H1 (cell line): ENCODE measurements around the gene DDX31. TPM values are rescaled to one million over a fixed set of nuclear protein-coding genes. Genes with fewer than 3 reads are reported as not detected.

Source experiments
- CTCF ChIA-PET: fragments of 300-600 bp; sonication (Branson Sonifier 250); formaldehyde crosslinking; loops from one replicate; lab custom pipeline; 2021; ENCODE audit not compliant: partially characterized antibody; lab: Charles Lee
- POLR2A ChIA-PET: fragments of 300-600 bp; sonication (Branson Sonifier 250); formaldehyde crosslinking; loops from one replicate; lab custom pipeline; 2021; ENCODE audit warnings: inconsistent platforms; ENCODE audit not compliant: partially characterized antibody; lab: Charles Lee
- DNase-seq, 2 experiments: peaks; one replicate each; pipeline versions ENCODE4 v3.0.0 to v3.0.0-alpha.2; 2010 to 2022; ENCODE audit warnings: low spot score in 2 of 2, low read depth in 1 of 2, mixed read lengths in 1 of 2
- FAIRE-seq: peaks from 2 replicates; lab custom pipeline; 2011; peaks lifted over from hg19 to GRCh38; lab: Jason Lieb, UNC
- H2AFZ ChIP-seq: 2 replicates; pipeline ENCODE4 v1.8.1; 2012; ENCODE audit warnings: low read length, inconsistent platforms
- H2AK5ac ChIP-seq: 2 replicates; pipeline ENCODE4 v1.6.1; 2013; ENCODE audit warnings: low read depth, low read length
- H2BK120ac ChIP-seq: replicated peaks from 2 replicates; pipeline ENCODE3; 2013; ENCODE audit warnings: low read depth, low read length, inconsistent platforms
- H2BK12ac ChIP-seq: 2 replicates; pipeline ENCODE4 v1.6.1; 2013; ENCODE audit warnings: low read depth, low read length
- H2BK15ac ChIP-seq: 2 replicates; pipeline ENCODE4 v1.6.1; 2013; ENCODE audit warnings: low read length
- H2BK20ac ChIP-seq: 2 replicates; pipeline ENCODE4 v1.6.1; 2013; ENCODE audit warnings: low read length
- H2BK5ac ChIP-seq: 2 replicates; pipeline ENCODE4 v1.6.1; 2013; ENCODE audit warnings: low read depth, low read length
- H3K14ac ChIP-seq: 2 replicates; pipeline ENCODE4 v1.6.1; 2013; ENCODE audit warnings: inconsistent platforms; ENCODE audit not compliant: insufficient read length
- H3K18ac ChIP-seq: 2 replicates; pipeline ENCODE4 v1.6.1; 2013; ENCODE audit warnings: low read length; ENCODE audit errors: extremely low read depth
- H3K23ac ChIP-seq: 2 replicates; pipeline ENCODE4 v1.6.1; 2013; ENCODE audit warnings: inconsistent platforms; ENCODE audit not compliant: insufficient read length
- H3K23me2 ChIP-seq: 2 replicates; pipeline ENCODE4 v1.6.1; 2013; ENCODE audit warnings: low read depth, low read length
- H3K27ac ChIP-seq: 2 replicates; pipeline ENCODE4 v1.6.1; 2011; ENCODE audit warnings: low read depth, low read length, inconsistent platforms
- H3K27me3 ChIP-seq, 4 experiments: replicated peaks in 1 of 4; 1 replicate in 1 of 4; 2 replicates in 3 of 4; pipeline versions ENCODE4 v1.6.1 to v1.8.1; 2011 to 2013; ENCODE audit warnings: low read length in 3 of 4, mild to moderate bottlenecking in 3 of 4, inconsistent platforms in 2 of 4, mixed read lengths in 2 of 4, moderate library complexity in 1 of 4; ENCODE audit not compliant: control insufficient read depth in 3 of 4, insufficient read depth in 3 of 4; ENCODE audit errors: extremely low read depth in 1 of 4
- H3K36me3 ChIP-seq, 4 experiments: 2 replicates each; pipeline versions ENCODE4 v1.6.1 to v1.8.1; 2011 to 2013; ENCODE audit warnings: mild to moderate bottlenecking in 4 of 4, low read length in 3 of 4, moderate library complexity in 2 of 4, control low read depth in 1 of 4, inconsistent platforms in 1 of 4; ENCODE audit not compliant: insufficient read depth in 4 of 4, control insufficient read depth in 2 of 4
- H3K4ac ChIP-seq: replicated peaks from 2 replicates; pipeline ENCODE3; 2013; ENCODE audit warnings: low read length, low read depth, mixed read lengths, inconsistent platforms; ENCODE audit not compliant: insufficient read length
- H3K4me1 ChIP-seq, 4 experiments: replicated peaks in 1 of 4; 1 replicate in 1 of 4; 2 replicates in 3 of 4; pipeline versions ENCODE4 v1.6.1 to v1.8.1; 2011 to 2013; ENCODE audit warnings: low read length in 3 of 4, inconsistent platforms in 2 of 4, mixed read lengths in 1 of 4; ENCODE audit not compliant: insufficient read depth in 4 of 4, control insufficient read depth in 3 of 4
- H3K4me2 ChIP-seq, 2 experiments: 2 replicates each; pipeline versions ENCODE4 v1.6.1 to v1.8.1; 2011 to 2013; ENCODE audit warnings: low read depth in 2 of 2, low read length in 2 of 2, control low read depth in 1 of 2, inconsistent platforms in 1 of 2, mild to moderate bottlenecking in 1 of 2; ENCODE audit not compliant: insufficient read depth in 1 of 2
- H3K4me3 ChIP-seq, 4 experiments: fragments of 200-600, 300-600 bp in 1 of 4; sonication (generic), shearing (Covaris generic), sonication (Bioruptor Twin) in 1 of 4; 2 replicates each; pipeline versions ENCODE4 v1.5.1 to v1.8.1; 2011 to 2016; ENCODE audit warnings: low read length in 4 of 4, low read depth in 3 of 4, control low read depth in 2 of 4, inconsistent platforms in 2 of 4, mild to moderate bottlenecking in 2 of 4, mixed read lengths in 1 of 4, moderate library complexity in 1 of 4; ENCODE audit not compliant: insufficient read depth in 2 of 4; ENCODE audit errors: extremely low read depth in 1 of 4
- H3K56ac ChIP-seq: replicated peaks from 2 replicates; pipeline ENCODE3; 2013; ENCODE audit warnings: low read depth, mild to moderate bottlenecking, mixed read lengths, low read length, inconsistent platforms; ENCODE audit not compliant: insufficient read length
- H3K79me1 ChIP-seq: 2 replicates; pipeline ENCODE4 v1.6.1; 2013; ENCODE audit warnings: low read depth, low read length, control low read depth
- H3K79me2 ChIP-seq, 2 experiments: 2 replicates each; pipeline versions ENCODE4 v1.6.1 to v1.8.1; 2012 to 2013; ENCODE audit warnings: low read length in 2 of 2, mild to moderate bottlenecking in 2 of 2, inconsistent platforms in 1 of 2; ENCODE audit not compliant: insufficient read depth in 2 of 2, control insufficient read depth in 1 of 2
- H3K9ac ChIP-seq, 4 experiments: replicated peaks in 1 of 4; 1 replicate in 1 of 4; 2 replicates in 3 of 4; pipeline versions ENCODE4 v1.6.1 to v1.8.1; 2011 to 2013; ENCODE audit warnings: low read depth in 3 of 4, low read length in 3 of 4, control low read depth in 2 of 4, mild to moderate bottlenecking in 2 of 4, moderate library complexity in 2 of 4, inconsistent platforms in 1 of 4; ENCODE audit errors: extremely low read depth in 1 of 4
- H3K9me3 ChIP-seq, 2 experiments: 2 replicates each; pipeline versions ENCODE4 v1.6.1 to v1.8.1; 2012 to 2013; ENCODE audit warnings: mild to moderate bottlenecking in 2 of 2, moderate library complexity in 2 of 2, control low read depth in 1 of 2, inconsistent platforms in 1 of 2, low read depth in 1 of 2, low read length in 1 of 2, mixed read lengths in 1 of 2; ENCODE audit not compliant: insufficient read depth in 2 of 2
- H4K20me1 ChIP-seq, 2 experiments: replicated peaks in 1 of 2; 2 replicates each; pipeline versions ENCODE3 to v1.8.1; 2011 to 2013; ENCODE audit warnings: inconsistent platforms in 2 of 2, low read length in 2 of 2, mild to moderate bottlenecking in 1 of 2; ENCODE audit not compliant: insufficient read depth in 2 of 2, control insufficient read depth in 1 of 2
- H4K5ac ChIP-seq: 2 replicates; pipeline ENCODE4 v1.6.1; 2013; ENCODE audit warnings: low read length, low read depth, mixed read lengths, inconsistent platforms; ENCODE audit not compliant: insufficient read length
- H4K8ac ChIP-seq: 2 replicates; pipeline ENCODE4 v1.8.0; 2013; ENCODE audit warnings: mild to moderate bottlenecking, moderate library complexity, low read length, inconsistent platforms; ENCODE audit not compliant: insufficient read depth; ENCODE audit errors: extremely low read depth
- H4K91ac ChIP-seq: replicated peaks from 2 replicates; pipeline ENCODE3; 2013; ENCODE audit warnings: low read length, mixed read lengths, inconsistent platforms; ENCODE audit not compliant: insufficient read length
- CTCF ChIP-seq, 3 experiments: IDR thresholded peaks; 1 replicate in 2 of 3; 2 replicates in 1 of 3; pipeline versions ENCODE4 v1.5.1 to v1.6.1; 2011; ENCODE audit warnings: low read length in 3 of 3, mild to moderate bottlenecking in 3 of 3, inconsistent platforms in 2 of 3, low read depth in 1 of 3, moderate library complexity in 1 of 3; ENCODE audit not compliant: insufficient read depth in 1 of 3; ENCODE audit errors: control extremely low read depth in 1 of 3
- HDAC2 ChIP-seq, 2 experiments: fragments of 300-600 bp in 1 of 2; sonication (generic) in 1 of 2; IDR thresholded peaks; 2 replicates each; pipeline ENCODE4 v1.6.1; 2011 to 2012; ENCODE audit warnings: low read depth in 2 of 2, low read length in 2 of 2, mild to moderate bottlenecking in 2 of 2, moderate library complexity in 2 of 2, borderline replicate concordance in 1 of 2, inconsistent platforms in 1 of 2
- POLR2AphosphoS5 ChIP-seq: IDR thresholded peaks from 2 replicates; pipeline ENCODE4 v1.6.1; 2011; ENCODE audit warnings: low read depth, low read length
- RBBP5 ChIP-seq: IDR thresholded peaks from 2 replicates; pipeline ENCODE4 v1.7.1; 2012; ENCODE audit warnings: low read depth, mild to moderate bottlenecking, inconsistent platforms, low read length, moderate library complexity, borderline replicate concordance
- WGBS, 2 experiments: shearing (Covaris generic) in 1 of 2; methylation state at CpG; one replicate each; pipeline versions ENCODE4 v1.1.6 to v1.1.7; 2013 to 2015; ENCODE audit warnings: low lambda C conversion rate in 2 of 2, mixed read lengths in 2 of 2, inconsistent platforms in 1 of 2, low coverage in 1 of 2, missing lambda C conversion rate in 1 of 2; ENCODE audit not compliant: insufficient replicate concordance in 2 of 2, insufficient coverage in 1 of 2, insufficient read length in 1 of 2; ENCODE audit errors: extremely low coverage in 1 of 2, missing lambda C conversion rate in 1 of 2; 5-methylcytosine and 5-hydroxymethylcytosine counted together
- polyA plus RNA-seq, 7 experiments: library from polyadenylated mRNA; depleted of rRNA in 3 of 7; stranded (reverse) in 5 of 7; unstranded in 2 of 7; fragments of >200 nt in 5 of 7; fragments of 200-250 nt in 2 of 7; gene quantifications; 1 replicate in 5 of 7; 2 replicates in 1 of 7; 4 replicates in 1 of 7; pipeline versions ENCODE4 v1.2.1 to v1.2.3, GENCODE V29; 2011 to 2013; ENCODE audit warnings: missing spikeins in 2 of 7, mixed read lengths in 2 of 7
- total RNA-seq: library from RNA; stranded (reverse); fragmentation: NEBNext Ultra II Directional; extraction: Animal tissue kit (Norgen Biotek cat#: 25700); gene quantifications from 2 replicates; pipeline ENCODE4 v1.2.1, GENCODE V29; 2021

DDX31 gene
- total and polyA plus RNA-seq, 2 of the 8 experiments (the other 6 are each of a cell fraction or from before 2014, with no cell fraction given), result 9.5 to 23.7 TPM

- no peaks in the 10 kb centered on the region for H3K79me2 ChIP-seq
- FAIRE-seq (no peak), DNase-seq (no peak)
- H2AFZ ChIP-seq, result no peak overlapping the region
- ChIA-PET POLR2A (interaction anchor here (0.7 kb wide), 1 partner anchor 233 kb away, joined by 3 read pairs; no protein-coding TSS in a partner anchor), CTCF (interaction anchor here (0.7 to 2.8 kb wide), 16 partner anchors 9 to 154 kb away, joined by 3 to 13 read pairs (median 4); partner anchors contain the start of gene CFAP77)
- no peak overlapping the region for H3K23ac ChIP-seq
- no peak overlapping the region for H2BK5ac ChIP-seq
- TF ChIP-seq CTCF (IDR thresholded peaks at IDR 0.05; ENCODE audit: control extremely low read depth in 1 of 3, insufficient read depth in 1 of 3, low read depth in 1 of 3, low read length in 3 of 3) (no peak), POLR2AphosphoS5 (no peak), HDAC2 (IDR thresholded peaks at IDR 0.05; ENCODE audit: borderline replicate concordance in 1 of 2, low read depth in 2 of 2, low read length in 2 of 2) (no peak), RBBP5 (no peak)
- H3K14ac ChIP-seq, result no peak overlapping the region
- no peak overlapping the region for H4K5ac ChIP-seq
- no peak overlapping the region for H3K4me2 ChIP-seq
- H3K9me3 ChIP-seq, result peaks cover 0 to 2% of the 10 kb centered on the region in 2 experiments; a peak in 1 of 4 replicates
- no peak overlapping the region for H2BK20ac ChIP-seq
- H3K27me3 ChIP-seq, result no peaks in the 10 kb centered on the region
- H3K79me1 ChIP-seq, result no peaks in the 10 kb centered on the region
- H3K4ac ChIP-seq, result no peak overlapping the region
- no peak overlapping the region for H3K9ac ChIP-seq
- H2BK120ac ChIP-seq, result no peak overlapping the region
- H4K91ac ChIP-seq, result no peak overlapping the region
- no peak overlapping the region for H3K56ac ChIP-seq
- no peak overlapping the region for H2AK5ac ChIP-seq
- H2BK15ac ChIP-seq, result no peak overlapping the region
- H3K4me3 ChIP-seq, result no peak overlapping the region
- 83% methylated on average over 12 of the region's 14 CpGs; no CpG with 5 or more reads in 1 of the 2 experiments for WGBS, 2 experiments
- H3K27ac ChIP-seq, result no peak overlapping the region
- no peaks in the 10 kb centered on the region for H3K36me3 ChIP-seq
- no peaks in the 10 kb centered on the region for H4K20me1 ChIP-seq
- H3K23me2 ChIP-seq, result no peaks in the 10 kb centered on the region
- H4K8ac ChIP-seq, result no peak overlapping the region; the same call in 1 of the 2 replicates
- no peak overlapping the region for H3K18ac ChIP-seq
- H2BK12ac ChIP-seq, result no peak overlapping the region
- peaks cover 0 to 3% (median 0%) of the 10 kb centered on the region in 4 experiments; a peak in 1 of 7 replicates for H3K4me1 ChIP-seq
These were observed 109.1 kb downstream of the DDX31 start for GRCh38 chr9:132560616-132561202.
